GM18873 (cell line): ENCODE measurements around the gene PDHX.
A peak's percentile ranks its signal among the peaks of the same experiment; 100 is the strongest.

Source experiments
- ATAC-seq: cut with Tn5 transposase; IDR thresholded peaks from one replicate; pipeline ENCODE4 v1.9.1; 2021; ENCODE audit warnings: mild to moderate bottlenecking, moderate library complexity, moderate number of reproducible peaks; ENCODE audit not compliant: unreplicated experiment, low FRiP score

The PDHX gene

GRCh38 chr11:34986883-34987520 is 70.6 kb downstream of the PDHX start:
- no peak for ATAC-seq

- no peak for ATAC-seq
Observed at GRCh38 chr11:34987617-34988016, 71.2 kb downstream of the PDHX start.

GRCh38 chr11:34988294-34989255 is 72.2 kb downstream of the PDHX start:
- ATAC-seq: no peak

- no peak for ATAC-seq
Observed at GRCh38 chr11:34990916-34991315, 74.5 kb downstream of the PDHX start.

- ATAC-seq: no peak
Observed at GRCh38 chr11:34994854-34995253, 78.4 kb downstream of the PDHX start.

GRCh38 chr11:34996958-34997357 is 80.5 kb downstream of the PDHX start:
- ATAC-seq: no peak

- ATAC-seq: no peak
Observed at GRCh38 chr11:34997952-34998528, 81.6 kb downstream of the PDHX start.

- ATAC-seq: no peak
Observed at GRCh38 chr11:34999453-34999852, 83.0 kb downstream of the PDHX start.

GRCh38 chr11:35003186-35003585 is 86.8 kb downstream of the PDHX start:
- ATAC-seq: no peak

- no peak for ATAC-seq
Observed at GRCh38 chr11:35003658-35004057, 87.2 kb downstream of the PDHX start.

- ATAC-seq: no peak
Observed at GRCh38 chr11:35005141-35005780, 88.8 kb downstream of the PDHX start.

- ATAC-seq: peak; percentile 84
Observed at GRCh38 chr11:35006389-35007128, 90.1 kb downstream of the PDHX start.

GRCh38 chr11:35007277-35007676 is 90.9 kb downstream of the PDHX start:
- peak; percentile 31 for ATAC-seq

GRCh38 chr11:35009191-35009943 is 92.9 kb downstream of the PDHX start:
- ATAC-seq: no peak

GRCh38 chr11:35009944-35010342 is 93.5 kb downstream of the PDHX start:
- ATAC-seq: no peak

- no peak for ATAC-seq
Observed at GRCh38 chr11:35010654-35011053, 94.2 kb downstream of the PDHX start.

GRCh38 chr11:35011389-35011788 is 95.0 kb downstream of the PDHX start:
- ATAC-seq: no peak

- ATAC-seq: no peak
Observed at GRCh38 chr11:35011944-35012343, 95.5 kb downstream of the PDHX start.

GRCh38 chr11:35012467-35013191 is 96.2 kb downstream of the PDHX start:
- peak; percentile 86 for ATAC-seq
